Heart right ventricle (tissue), 16 donors: ENCODE measurements around the gene LHFPL3. TPM values are rescaled to one million over a fixed set of nuclear protein-coding genes. Genes with fewer than 3 reads are reported as not detected.

Experiments
- ATAC-seq, 8 donors: fragments of 200-7000 bp; cut with Tn5 transposase; one replicate each; pipeline ENCODE4 v1.9.1; 2020; ENCODE audit warnings: mild to moderate bottlenecking in 8 of 8, moderate library complexity in 8 of 8, moderate number of reproducible peaks in 1 of 8
- DNase-seq, 2 donors: peaks; one replicate each; pipeline ENCODE4 v3.0.0-alpha.2; 2020
- H3K27ac ChIP-seq, 10 donors: fragments of 200-600 bp; sonication (generic) in 2 of 10; one replicate each; pipeline versions ENCODE4 v1.5.0 to v1.8.0; 2020 to 2022; ENCODE audit warnings: mild to moderate bottlenecking in 3 of 10
- H3K27me3 ChIP-seq, 7 donors: fragments of 200-600 bp; one replicate each; pipeline ENCODE4 v1.8.0; 2021 to 2022; ENCODE audit warnings: mild to moderate bottlenecking in 2 of 7
- H3K36me3 ChIP-seq, 9 donors: fragments of 200-600 bp; sonication (generic) in 1 of 9; one replicate each; pipeline versions ENCODE4 v1.5.0 to v1.8.0; 2020 to 2022; ENCODE audit warnings: mild to moderate bottlenecking in 2 of 9
- H3K4me1 ChIP-seq, 9 donors: fragments of 200-600 bp; sonication (generic) in 1 of 9; one replicate each; pipeline versions ENCODE4 v1.5.0 to v1.8.0; 2020 to 2022; ENCODE audit warnings: mild to moderate bottlenecking in 4 of 9
- H3K4me3 ChIP-seq, 10 donors: fragments of 200-600 bp; sonication (generic) in 2 of 10; one replicate each; pipeline versions ENCODE4 v1.5.0 to v1.8.0; 2020 to 2022; ENCODE audit warnings: mild to moderate bottlenecking in 7 of 10, moderate library complexity in 2 of 10
- H3K9me3 ChIP-seq, 11 donors: fragments of 200-600 bp in 10 of 11; sonication (generic) in 2 of 11; one replicate each; pipeline versions ENCODE4 v1.5.0 to v1.8.0; 2013 to 2022; ENCODE audit warnings: mild to moderate bottlenecking in 2 of 11, control low read depth in 1 of 11, moderate library complexity in 1 of 11
- WGBS, 2 donors: extraction: QIAGEN DNeasy Blood & Tissue Kit; methylation state at CpG; one replicate each; pipeline ENCODE4 v1.1.7; 2013; ENCODE audit warnings: inconsistent platforms in 1 of 2; 5-methylcytosine and 5-hydroxymethylcytosine counted together
- intact Hi-C, 10 donors: fragments of 100-400 bp; cut with DNase I; formaldehyde crosslinking; loops; one replicate each; pipeline versions ENCODE4 v1.11.1 to v1.14.2; 2022
- polyA plus RNA-seq, 2 donors: library from polyadenylated mRNA; stranded (reverse); fragments of 200-250 nt; gene quantifications; one replicate each; pipeline ENCODE4 v1.2.3, GENCODE V29; 2013
- total RNA-seq, 10 donors: library from RNA; stranded (reverse); fragmentation: NEBNext Ultra II Directional in 3 of 10; extraction: Animal tissue kit (Norgen Biotek cat#: 25700) in 3 of 10; gene quantifications; one replicate each; pipeline versions ENCODE4 v1.2.1 to v1.2.4, GENCODE V29; 2021 to 2023
- TF ChIP-seq, protein P1 (sequence below), 9 donors: fragments of 200-600 bp; sonication (generic) in 2 of 9; IDR thresholded peaks; one replicate each; pipeline versions ENCODE4 v1.5.0 to v1.8.0; 2021 to 2022; ENCODE audit warnings: antibody characterized with exemption in 9 of 9, mild to moderate bottlenecking in 5 of 9, moderate library complexity in 1 of 9
- donor health status: Arrhythmogenic right ventricular cardiomyopathy.
- donor health status: ischemic (EF 13 %, LVEDD 7.1; RV severe dilation, severe dysfunction).
- donor health status: healthy with polysubstance abuse.
- donor health status: DM: no; HTN: yes; CAD: no.
- donor health status: DM: no; HTN: no; CAD: no.
- donor health status: ischemic (EF 25% LVEDD 6.9; RV normal size, moderate dysfunction).
- donor health status: ischemic (EF 25% LVEDD 5.7; RV mildly dilated, moderate dysfunction).
- donor health status: healthy.
- donor health status: DM: yes; HTN: yes; CAD: no.
- donor health status: Ischemic cardiomyopathy.
- donor health status: ischemic (EF 35%, LVEDD 5.7; RV mildly dilated, moderate dysfunction).
- donor health status: nonischemic (EF 11% LVEDD 7.7; RV severe dilation, severe dysfunction).
- donor health status: DM: yes; HTN: yes; CAD: no.
- donor health status: PGD.
- donor health status: ischemic (EF 29% LVEDD 5.4; RV normal size, mild dysfunction).
- donor health status: nonischemic (EF 23%, LVEDD 6.1; RV moderate dilation, normal function).

LHFPL3 gene
- total and polyA plus RNA-seq, 12 donors = not detected

DNA sequence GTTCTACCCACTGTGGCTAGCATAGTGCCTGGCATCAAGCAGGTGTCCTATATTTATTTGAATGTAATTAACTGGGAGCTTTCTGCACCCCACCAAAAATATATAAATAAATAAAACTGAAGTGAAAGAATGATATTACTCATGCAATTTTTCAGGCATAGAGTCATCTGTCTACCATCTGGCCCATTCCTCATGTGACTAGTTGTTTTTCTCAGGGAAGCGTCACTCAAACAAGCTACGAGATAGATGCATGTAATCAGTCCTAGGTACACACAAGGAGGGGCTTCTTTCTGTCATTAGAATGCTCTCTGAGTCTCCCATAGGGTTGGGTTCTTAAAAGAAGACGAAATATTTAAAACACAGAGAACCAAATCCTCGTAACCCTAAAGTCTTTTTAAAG lies 430.1 kb downstream of the LHFPL3 start:
- H3K27ac ChIP-seq = no peak overlapping the region
- intact Hi-C loops = no loop called here
- no peak for ATAC-seq
- TF ChIP-seq, protein P1, sequence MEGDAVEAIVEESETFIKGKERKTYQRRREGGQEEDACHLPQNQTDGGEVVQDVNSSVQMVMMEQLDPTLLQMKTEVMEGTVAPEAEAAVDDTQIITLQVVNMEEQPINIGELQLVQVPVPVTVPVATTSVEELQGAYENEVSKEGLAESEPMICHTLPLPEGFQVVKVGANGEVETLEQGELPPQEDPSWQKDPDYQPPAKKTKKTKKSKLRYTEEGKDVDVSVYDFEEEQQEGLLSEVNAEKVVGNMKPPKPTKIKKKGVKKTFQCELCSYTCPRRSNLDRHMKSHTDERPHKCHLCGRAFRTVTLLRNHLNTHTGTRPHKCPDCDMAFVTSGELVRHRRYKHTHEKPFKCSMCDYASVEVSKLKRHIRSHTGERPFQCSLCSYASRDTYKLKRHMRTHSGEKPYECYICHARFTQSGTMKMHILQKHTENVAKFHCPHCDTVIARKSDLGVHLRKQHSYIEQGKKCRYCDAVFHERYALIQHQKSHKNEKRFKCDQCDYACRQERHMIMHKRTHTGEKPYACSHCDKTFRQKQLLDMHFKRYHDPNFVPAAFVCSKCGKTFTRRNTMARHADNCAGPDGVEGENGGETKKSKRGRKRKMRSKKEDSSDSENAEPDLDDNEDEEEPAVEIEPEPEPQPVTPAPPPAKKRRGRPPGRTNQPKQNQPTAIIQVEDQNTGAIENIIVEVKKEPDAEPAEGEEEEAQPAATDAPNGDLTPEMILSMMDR (IDR thresholded peaks at IDR 0.05) = no peak
- no peaks in the 10 kb centered on the region for H3K36me3 ChIP-seq
- peaks cover 0 to 4% (median 0%) of the 10 kb centered on the region in 11 donors for H3K9me3 ChIP-seq
- H3K4me3 ChIP-seq = no peak overlapping the region
- no peak for DNase-seq
- no peaks in the 10 kb centered on the region for H3K4me1 ChIP-seq
- peaks cover 0 to 3% (median 0%) of the 10 kb centered on the region in 7 donors for H3K27me3 ChIP-seq
- WGBS, 2 donors = 50 to 55% methylated on average over 4 of the region's 4 CpGs

DNA sequence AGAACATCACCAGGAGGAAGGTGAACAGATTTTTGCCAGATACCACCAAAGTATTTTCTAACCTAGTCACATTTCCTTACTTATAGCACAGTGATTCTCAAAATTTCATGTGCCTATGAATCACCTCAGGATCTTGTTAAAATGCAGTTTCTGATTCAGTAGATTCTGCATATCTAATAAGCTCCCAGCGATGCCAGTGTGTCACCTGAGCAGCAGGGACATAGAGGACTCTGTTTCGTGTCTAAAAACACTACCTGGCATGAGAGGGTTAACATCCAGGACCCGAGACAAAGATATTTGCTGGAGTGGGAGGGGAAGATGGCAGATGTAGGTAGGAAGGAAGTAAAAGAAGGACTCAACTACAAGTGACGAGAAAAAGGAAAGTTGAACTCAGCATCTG lies 433.5 kb downstream of the LHFPL3 start:
- Histone ChIP-seq H3K9me3 (no peaks in the 10 kb centered on the region), H3K27ac (no peak overlapping the region), H3K4me1 (no peaks in the 10 kb centered on the region), H3K4me3 (no peak overlapping the region), H3K36me3 (no peaks in the 10 kb centered on the region), H3K27me3 (no peaks in the 10 kb centered on the region)
- ATAC-seq = no peak
- no peak for DNase-seq
- WGBS, 2 donors = 53 to 59% methylated on average over 4 of the region's 4 CpGs
- TF ChIP-seq, protein P1 (IDR thresholded peaks at IDR 0.05) = no peak
- intact Hi-C loops = no loop called here

DNA sequence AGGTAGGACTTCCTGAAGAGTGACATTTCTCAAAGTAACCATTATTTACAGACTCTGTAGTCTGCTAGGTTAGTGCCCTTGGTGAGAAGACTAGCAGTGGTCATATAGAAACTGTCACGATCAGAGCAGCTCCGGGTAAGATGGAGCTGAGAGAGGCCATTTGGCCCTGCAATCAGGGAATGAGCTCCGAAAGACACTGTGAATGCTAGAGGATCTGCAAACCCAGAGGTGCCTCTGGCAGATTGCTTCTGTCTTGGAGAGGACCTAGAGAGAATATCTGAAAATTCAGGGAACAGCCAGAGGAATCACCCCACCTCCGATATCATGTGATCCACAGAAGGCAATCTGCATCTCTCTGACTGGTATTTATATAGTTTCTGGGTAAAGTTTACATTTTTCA lies 438.7 kb downstream of the LHFPL3 start:
- Histone ChIP-seq H3K27me3 (peaks cover 0 to 5% (median 0%) of the 10 kb centered on the region in 7 donors), H3K27ac (no peak overlapping the region), H3K9me3 (no peaks in the 10 kb centered on the region), H3K4me3 (no peak overlapping the region), H3K4me1 (no peaks in the 10 kb centered on the region), H3K36me3 (no peaks in the 10 kb centered on the region)
- TF ChIP-seq, protein P1 (IDR thresholded peaks at IDR 0.05) = no peak
- ATAC-seq = no peak
- intact Hi-C loops = no loop called here
- 71 to 74% methylated on average over 4 of the region's 4 CpGs for WGBS, 2 donors
- no peak for DNase-seq

DNA sequence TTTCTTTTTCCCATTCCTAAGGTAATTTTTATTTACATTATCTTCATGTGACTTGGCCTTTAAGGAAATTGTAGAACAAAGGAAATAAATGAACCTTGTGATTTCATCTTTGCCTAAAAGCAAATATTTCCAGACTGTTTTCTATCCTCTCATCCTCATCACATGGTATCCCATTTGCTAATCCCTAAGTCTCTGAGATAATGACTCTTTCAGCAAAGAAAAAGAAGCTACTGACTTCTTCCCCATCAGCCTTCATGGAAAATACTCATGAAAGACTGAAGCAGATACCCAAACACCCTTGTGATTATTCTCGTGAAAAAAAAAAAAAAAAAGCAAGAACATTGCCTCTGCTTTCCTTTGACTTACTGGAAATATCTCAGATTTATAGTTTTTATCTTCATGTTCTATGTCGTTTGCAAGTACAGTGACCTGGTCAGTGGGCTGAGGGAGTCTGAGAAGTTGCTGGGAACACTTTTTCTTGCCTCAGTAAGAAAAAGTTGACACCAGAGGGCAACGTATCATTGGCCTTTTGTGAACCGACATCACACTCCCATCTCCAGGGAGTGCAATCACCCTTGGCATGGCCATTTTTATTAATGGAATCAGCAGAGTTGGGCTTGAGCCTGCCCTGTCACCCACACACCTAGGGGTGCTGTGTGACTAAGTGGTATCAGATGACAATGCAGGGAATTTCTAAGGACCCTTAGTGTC lies 439.6 kb downstream of the LHFPL3 start:
- no peak overlapping the region for H3K27ac ChIP-seq
- intact Hi-C loops = no loop called here
- H3K4me3 ChIP-seq = no peak overlapping the region
- no peaks in the 10 kb centered on the region for H3K9me3 ChIP-seq
- H3K36me3 ChIP-seq = no peaks in the 10 kb centered on the region
- 35 to 41% methylated on average over 4 of the region's 4 CpGs for WGBS, 2 donors
- no peak for ATAC-seq
- TF ChIP-seq, protein P1 (IDR thresholded peaks at IDR 0.05) = no peak
- H3K4me1 ChIP-seq = no peaks in the 10 kb centered on the region
- DNase-seq = no peak
- peaks cover 0 to 5% (median 0%) of the 10 kb centered on the region in 7 donors for H3K27me3 ChIP-seq
